ENCODE measurements around the gene OR11L1.

GRCh38 chr1:247854899-247855545, 13.3 kb upstream of the OR11L1 start:
- no peak for TF ChIP-seq EZH2 (IDR thresholded peaks at IDR 0.05; ENCODE audit: borderline replicate concordance, low read length)
- no peak for TF ChIP-seq CTCF (IDR thresholded peaks at IDR 0.05; ENCODE audit: low read length)

All from OCI-LY1 (cell line).